Measurements from ENCODE around the gene DACH1.

GRCh38 chr13:71661921-71662320 lies 205.1 kb downstream of the DACH1 start:
- TF ChIP-seq CTCF (IDR thresholded peaks at IDR 0.05; ENCODE audit: low read depth, low read length) = no peak
- no peak for TF ChIP-seq POLR2A (IDR thresholded peaks at IDR 0.05; ENCODE audit: extremely low read depth, insufficient read length)

Data from NB4 (cell line).